ENCODE results near the gene TIAM2. TPM values are rescaled to one million over a fixed set of nuclear protein-coding genes. Genes with fewer than 3 reads are reported as not detected.

The TIAM2 gene
- total and polyA plus RNA-seq, 2 donors (not counting 3 experiments of a cell fraction or from before 2014, with no cell fraction given), result 9.6 to 18.5 TPM

- H3K36me3 ChIP-seq (ENCODE audit: control insufficient read depth in 2 of 2, extremely low read depth in 1 of 2, insufficient read depth in 2 of 2, low read length in 2 of 2), result no peaks in the 10 kb centered on the region
- intact Hi-C loops (cut with micrococcal nuclease), result no loop called here
- H3K4me1 ChIP-seq (ENCODE audit: control insufficient read depth, extremely low read depth, insufficient read depth, low read length), result no peaks in the 10 kb centered on the region
- dilution Hi-C loops (cut with MboI; ENCODE audit: extremely low pct_ligation_motif_present, low sequenced_read_pairs), result no loop called here
- no peaks in the 10 kb centered on the region for H4K20me1 ChIP-seq (replicated peaks; ENCODE audit: control insufficient read depth, extremely low read depth, insufficient read depth, low read length)
- no peak overlapping the region for H3K4me3 ChIP-seq (replicated peaks in 1 of 3; ENCODE audit: insufficient read depth in 1 of 3, low read depth in 1 of 3, low read length in 3 of 3)
- TF ChIP-seq MYC (IDR thresholded peaks at IDR 0.05; ENCODE audit: low read depth, low read length), result no peak
- TF ChIP-seq, protein P1, sequence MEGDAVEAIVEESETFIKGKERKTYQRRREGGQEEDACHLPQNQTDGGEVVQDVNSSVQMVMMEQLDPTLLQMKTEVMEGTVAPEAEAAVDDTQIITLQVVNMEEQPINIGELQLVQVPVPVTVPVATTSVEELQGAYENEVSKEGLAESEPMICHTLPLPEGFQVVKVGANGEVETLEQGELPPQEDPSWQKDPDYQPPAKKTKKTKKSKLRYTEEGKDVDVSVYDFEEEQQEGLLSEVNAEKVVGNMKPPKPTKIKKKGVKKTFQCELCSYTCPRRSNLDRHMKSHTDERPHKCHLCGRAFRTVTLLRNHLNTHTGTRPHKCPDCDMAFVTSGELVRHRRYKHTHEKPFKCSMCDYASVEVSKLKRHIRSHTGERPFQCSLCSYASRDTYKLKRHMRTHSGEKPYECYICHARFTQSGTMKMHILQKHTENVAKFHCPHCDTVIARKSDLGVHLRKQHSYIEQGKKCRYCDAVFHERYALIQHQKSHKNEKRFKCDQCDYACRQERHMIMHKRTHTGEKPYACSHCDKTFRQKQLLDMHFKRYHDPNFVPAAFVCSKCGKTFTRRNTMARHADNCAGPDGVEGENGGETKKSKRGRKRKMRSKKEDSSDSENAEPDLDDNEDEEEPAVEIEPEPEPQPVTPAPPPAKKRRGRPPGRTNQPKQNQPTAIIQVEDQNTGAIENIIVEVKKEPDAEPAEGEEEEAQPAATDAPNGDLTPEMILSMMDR (IDR thresholded peaks at IDR 0.05; ENCODE audit: extremely low read depth in 1 of 2, insufficient read depth in 1 of 2, low read depth in 1 of 2, low read length in 2 of 2), result no peak
- TF ChIP-seq EZH2 (IDR thresholded peaks at IDR 0.05; ENCODE audit: borderline replicate concordance, low read depth, low read length, severe bottlenecking), result no peak
- H3K9ac ChIP-seq (replicated peaks; ENCODE audit: extremely low read depth, insufficient read depth, low read length), result no peak overlapping the region
- no peak for FAIRE-seq
- no peaks in the 10 kb centered on the region for H3K27me3 ChIP-seq (ENCODE audit: control insufficient read depth in 2 of 2, insufficient read depth in 2 of 2, low read length in 2 of 2)
- H3K27ac ChIP-seq (ENCODE audit: insufficient read depth, low read depth, low read length), result no peak overlapping the region
- H2AFZ ChIP-seq (ENCODE audit: low read depth, low read length), result no peak overlapping the region
- ChIA-PET POLR2A (interaction anchor here (0.7 kb wide), 1 partner anchor 129 kb away, joined by 5 read pairs; no protein-coding TSS in a partner anchor), CTCF (interaction anchor here (0.6 to 2.2 kb wide), 3 partner anchors 11 to 31 kb away, joined by 3 to 10 read pairs (median 3); no protein-coding TSS in a partner anchor)
- H3K4me2 ChIP-seq (ENCODE audit: insufficient read depth, low read length), result no peak overlapping the region
- H3K79me2 ChIP-seq (ENCODE audit: control insufficient read depth, insufficient read depth, low read length), result no peaks in the 10 kb centered on the region
- no peaks in the 10 kb centered on the region for H3K9me3 ChIP-seq (replicated peaks; ENCODE audit: control insufficient read depth, insufficient read depth, low read length)
- BruUV-seq (replicated peaks), result no TSS peak
- no peak for DNase-seq (ENCODE audit: low read depth, low spot score)
- H3K9me1 ChIP-seq (replicated peaks; ENCODE audit: control insufficient read depth, extremely low read depth, insufficient read depth, low read length), result no peaks in the 10 kb centered on the region
Observed at GRCh38 chr6:155069543-155069942, 74.4 kb downstream of the TIAM2 start.

GRCh38 chr6:155075930-155076695 is 81.0 kb downstream of the TIAM2 start:
- Histone ChIP-seq H3K27me3 (ENCODE audit: control insufficient read depth in 2 of 2, insufficient read depth in 2 of 2, low read length in 2 of 2) (no peaks in the 10 kb centered on the region), H3K4me2 (ENCODE audit: insufficient read depth, low read length) (no peak overlapping the region), H3K79me2 (ENCODE audit: control insufficient read depth, insufficient read depth, low read length) (no peaks in the 10 kb centered on the region), H3K27ac (ENCODE audit: insufficient read depth, low read depth, low read length) (no peak overlapping the region), H3K4me3 (replicated peaks in 1 of 3; ENCODE audit: insufficient read depth in 1 of 3, low read depth in 1 of 3, low read length in 3 of 3) (no peak overlapping the region), H4K20me1 (replicated peaks; ENCODE audit: control insufficient read depth, extremely low read depth, insufficient read depth, low read length) (no peaks in the 10 kb centered on the region), H3K9ac (replicated peaks; ENCODE audit: extremely low read depth, insufficient read depth, low read length) (no peak overlapping the region), H2AFZ (ENCODE audit: low read depth, low read length) (no peak overlapping the region), H3K36me3 (ENCODE audit: control insufficient read depth in 2 of 2, extremely low read depth in 1 of 2, insufficient read depth in 2 of 2, low read length in 2 of 2) (no peaks in the 10 kb centered on the region), H3K9me3 (replicated peaks; ENCODE audit: control insufficient read depth, insufficient read depth, low read length) (no peaks in the 10 kb centered on the region), H3K9me1 (replicated peaks; ENCODE audit: control insufficient read depth, extremely low read depth, insufficient read depth, low read length) (no peaks in the 10 kb centered on the region), H3K4me1 (ENCODE audit: control insufficient read depth, extremely low read depth, insufficient read depth, low read length) (peaks cover 18% of the 10 kb centered on the region)
- ChIA-PET CTCF (no interaction called here), POLR2A (no interaction called here)
- FAIRE-seq (no peak), DNase-seq (ENCODE audit: low read depth, low spot score) (no peak)
- TF ChIP-seq GATA2 (IDR thresholded peaks at IDR 0.05; ENCODE audit: insufficient read depth, insufficient read length, low read depth, low read length) (no peak), MYC (IDR thresholded peaks at IDR 0.05; ENCODE audit: low read depth, low read length) (no peak), EZH2 (IDR thresholded peaks at IDR 0.05; ENCODE audit: borderline replicate concordance, low read depth, low read length, severe bottlenecking) (no peak), MAX (IDR thresholded peaks at IDR 0.05; ENCODE audit: insufficient read depth, insufficient read length) (no peak), FOS (IDR thresholded peaks at IDR 0.05; ENCODE audit: borderline replicate concordance, insufficient read depth, low read length) (no peak), JUN (IDR thresholded peaks at IDR 0.05; ENCODE audit: borderline replicate concordance, insufficient read depth, insufficient read length, low read depth) (no peak), POLR2AphosphoS5 (IDR thresholded peaks at IDR 0.05; ENCODE audit: insufficient read depth, low read depth, low read length) (no peak), POLR2A (IDR thresholded peaks at IDR 0.05; ENCODE audit: low read depth, low read length) (no peak)
- TF ChIP-seq, protein P1 (IDR thresholded peaks at IDR 0.05; ENCODE audit: extremely low read depth in 1 of 2, insufficient read depth in 1 of 2, low read depth in 1 of 2, low read length in 2 of 2), result no peak
- intact Hi-C loops (cut with micrococcal nuclease), result no loop called here
- dilution Hi-C loops (cut with MboI; ENCODE audit: extremely low pct_ligation_motif_present, low sequenced_read_pairs), result no loop called here
- BruUV-seq (replicated peaks), result no TSS peak

Measured in endothelial cell of umbilical vein (primary cell).